Breast epithelium (tissue), 3 donors: Measurements from ENCODE around the gene PNMT.

Experiments
- CTCF ChIP-seq, 3 donors: fragments of 450-650 bp; IDR thresholded peaks; one replicate each; pipeline ENCODE4 v1.5.1; 2016 to 2017; ENCODE audit warnings: antibody characterized with exemption in 3 of 3, mild to moderate bottlenecking in 3 of 3, moderate library complexity in 3 of 3
- POLR2A ChIP-seq: fragments of 450-650 bp; IDR thresholded peaks from one replicate; pipeline ENCODE4 v1.6.1; 2016; ENCODE audit warnings: antibody characterized with exemption, mild to moderate bottlenecking, moderate library complexity

GRCh38 chr17:39677072-39677471 is 8.8 kb downstream of the PNMT start:
- TF ChIP-seq CTCF (IDR thresholded peaks at IDR 0.05), result no peak
- no peak for TF ChIP-seq POLR2A
